Right ventricle myocardium inferior (tissue), 1 donor: Measurements from ENCODE around the gene MYO5A. TPM values are rescaled to one million over a fixed set of nuclear protein-coding genes. Genes with fewer than 3 reads are reported as not detected.

Source experiments
- ATAC-seq: fragments of 200-7000 bp; cut with Tn5 transposase; one replicate; pipeline ENCODE4 v1.9.1; 2020; ENCODE audit warnings: mild to moderate bottlenecking, moderate library complexity
- DNase-seq: peaks from one replicate; pipeline ENCODE4 v3.0.0; 2021; ENCODE audit errors: missing footprints
- intact Hi-C: fragments of 100-400 bp; cut with DNase I; formaldehyde crosslinking; loops from one replicate; pipeline ENCODE4 v1.11.0; 2022
- total RNA-seq: library from RNA; stranded (reverse); fragmentation: NEBNext Ultra II Directional; extraction: Animal tissue kit (Norgen Biotek cat#: 25700); gene quantifications from one replicate; pipeline ENCODE4 v1.2.1, GENCODE V29; 2021
- donor health status: DM: no; HTN: yes; CAD: no; lungs with severe emphysema.

Gene MYO5A
- total RNA-seq, 1 donor from 2014 or later = 7.9 TPM

- ATAC-seq (no peak), DNase-seq (no peak)
- intact Hi-C loops = loop anchor here (5.0 kb wide), 3 partner anchors 132 to 402 kb away; partner anchors contain the start of gene MYO5A
Measured at GRCh38 chr15:52329987-52330386, 198.7 kb downstream of the MYO5A start.

GRCh38 chr15:52329150-52329549, 199.5 kb downstream of the MYO5A start:
- ATAC-seq = no peak

GRCh38 chr15:52328680-52329079, 200.0 kb downstream of the MYO5A start:
- DNase-seq (no peak), ATAC-seq (no peak)
- intact Hi-C loops = no loop called here

More at GRCh38 chr15:52329150-52329549, 199.5 kb downstream of the MYO5A start:
- no peak for DNase-seq
- intact Hi-C loops = no loop called here

DNA sequence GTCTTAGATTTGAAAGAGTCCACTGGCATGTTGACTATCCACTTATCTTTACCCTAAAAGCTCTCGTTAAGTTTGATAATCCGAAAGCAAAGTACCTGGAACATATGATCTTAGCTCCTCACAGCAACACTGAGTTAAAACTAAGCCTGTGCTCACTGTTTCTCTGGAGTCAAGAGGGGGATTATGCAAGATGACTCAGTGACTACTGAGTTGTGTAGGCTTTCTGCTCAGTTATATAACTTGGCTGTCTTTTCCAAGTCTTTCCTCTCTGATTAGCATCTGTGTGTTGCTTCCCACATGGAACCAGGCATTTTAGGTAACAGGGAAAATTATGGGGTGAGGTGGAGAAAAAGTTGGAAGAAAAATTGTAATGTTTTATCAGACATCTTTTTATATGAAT, 201.9 kb downstream of the MYO5A start:
- intact Hi-C loops = no loop called here
- no peak for ATAC-seq

GRCh38 chr15:52324109-52324508, 204.6 kb downstream of the MYO5A start:
- intact Hi-C loops = no loop called here
- no peak for ATAC-seq

More for the DNA sequence above, 201.9 kb downstream of the MYO5A start:
- no peak for DNase-seq

GRCh38 chr15:52318729-52319500, 209.8 kb downstream of the MYO5A start:
- ATAC-seq (peak; percentile 87), DNase-seq (peak; percentile 78)
- intact Hi-C loops = loop anchor here (5.0 kb wide), 1 partner anchor 62 kb away; no protein-coding TSS in a partner anchor

More at GRCh38 chr15:52324109-52324508, 204.6 kb downstream of the MYO5A start:
- no peak for DNase-seq

DNA sequence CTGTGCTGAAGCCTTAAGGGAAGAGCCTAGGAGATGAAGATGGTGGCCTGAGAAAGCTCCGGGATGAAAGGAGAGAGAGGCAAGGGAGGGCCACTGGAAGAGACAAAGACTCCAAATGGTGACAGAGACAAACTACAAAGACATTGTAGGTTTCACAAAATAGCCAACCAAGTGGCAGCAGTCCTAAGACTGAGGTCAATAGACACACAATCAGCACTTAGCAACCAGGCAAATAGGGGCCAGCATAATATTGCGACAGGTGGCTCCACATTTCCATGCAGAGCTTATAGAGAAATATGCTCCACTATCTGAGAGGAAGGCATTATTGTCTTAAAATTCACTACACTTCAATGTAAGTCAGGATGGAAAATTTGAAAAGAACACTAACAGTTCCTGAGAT, 211.0 kb downstream of the MYO5A start:
- intact Hi-C loops = loop anchor here (5.0 kb wide), 1 partner anchor 60 kb away; no protein-coding TSS in a partner anchor
- ATAC-seq (no peak), DNase-seq (no peak)

DNA sequence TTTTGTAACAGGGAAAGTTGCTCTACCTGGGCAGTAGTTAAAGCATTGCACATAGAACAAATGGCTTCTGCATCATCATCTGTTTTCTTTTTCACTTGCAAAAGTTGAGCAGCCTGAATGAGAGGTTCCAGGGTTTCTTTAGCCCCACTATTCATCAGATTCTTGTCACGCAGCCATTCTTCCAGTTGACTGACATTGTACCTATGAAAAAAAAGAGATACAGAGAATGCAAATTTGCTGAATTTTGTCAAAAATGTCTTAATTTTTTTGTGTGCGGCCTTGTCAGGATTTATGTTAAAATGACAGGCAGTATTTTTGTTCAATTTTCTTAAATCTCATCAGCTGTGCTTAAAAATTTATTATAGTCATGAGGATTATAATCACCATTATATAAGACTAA, 211.7 kb downstream of the MYO5A start:
- intact Hi-C loops = loop anchor here (5.0 kb wide), 1 partner anchor 60 kb away; no protein-coding TSS in a partner anchor
- ATAC-seq (no peak), DNase-seq (no peak)

- intact Hi-C loops = no loop called here
- ATAC-seq = peak; percentile 46
- DNase-seq = no peak
Measured at GRCh38 chr15:52309154-52309548, 219.5 kb downstream of the MYO5A start.

DNA sequence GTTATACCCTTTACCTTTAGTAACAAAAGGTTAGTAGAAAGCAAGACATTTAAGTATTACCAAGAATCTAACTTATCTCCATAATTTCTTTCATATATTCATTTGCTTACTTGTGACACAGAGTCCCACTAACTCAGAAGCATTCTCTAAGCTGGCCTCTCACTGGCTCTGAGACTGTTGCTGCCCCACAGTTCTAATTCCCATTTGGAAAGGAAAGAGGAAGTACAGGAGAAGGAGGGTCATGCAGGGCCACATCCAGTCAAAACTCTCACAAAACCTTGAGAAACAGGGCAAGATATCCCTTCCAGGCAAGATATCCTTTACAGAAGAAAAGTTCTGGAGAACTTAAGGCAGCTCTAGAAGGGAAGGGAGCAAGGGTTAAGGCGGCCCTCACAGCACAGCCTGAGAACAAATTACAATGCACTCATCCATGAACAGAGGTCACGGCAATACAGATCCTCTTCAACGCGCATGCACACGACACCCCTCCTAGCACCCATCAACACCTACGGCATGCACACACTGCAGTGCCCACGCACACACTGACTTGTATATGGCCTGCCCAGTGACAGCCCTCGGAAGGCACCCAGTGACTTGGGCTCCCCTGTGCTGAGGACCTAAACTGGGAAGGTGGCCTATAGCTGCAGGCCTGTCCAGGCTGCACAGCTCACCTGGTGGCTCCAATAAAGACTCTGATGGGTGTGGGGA, 220.1 kb downstream of the MYO5A start:
- ATAC-seq (no peak), DNase-seq (no peak)
- intact Hi-C loops = no loop called here

DNA sequence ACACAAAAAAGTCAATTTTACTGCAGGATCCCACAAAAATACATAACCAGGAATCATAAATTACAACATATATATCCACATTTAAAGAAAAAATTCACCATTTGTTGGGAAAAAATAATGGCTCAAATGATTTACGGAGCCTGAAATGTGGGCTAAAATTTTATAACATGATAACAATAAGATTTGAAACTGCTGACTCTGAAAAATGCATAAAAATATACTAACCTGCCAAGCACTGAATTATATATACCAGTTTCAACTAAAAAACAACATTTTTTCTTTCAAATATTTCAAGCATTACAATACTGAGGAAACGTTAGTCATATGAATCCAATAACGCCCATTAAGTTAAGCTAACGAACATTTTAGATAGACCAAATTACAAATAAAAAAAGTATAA, 220.8 kb downstream of the MYO5A start:
- intact Hi-C loops = no loop called here
- DNase-seq (no peak), ATAC-seq (no peak)

GRCh38 chr15:52306270-52306669, 222.4 kb downstream of the MYO5A start:
- intact Hi-C loops = no loop called here
- no peak for DNase-seq
- no peak for ATAC-seq

DNA sequence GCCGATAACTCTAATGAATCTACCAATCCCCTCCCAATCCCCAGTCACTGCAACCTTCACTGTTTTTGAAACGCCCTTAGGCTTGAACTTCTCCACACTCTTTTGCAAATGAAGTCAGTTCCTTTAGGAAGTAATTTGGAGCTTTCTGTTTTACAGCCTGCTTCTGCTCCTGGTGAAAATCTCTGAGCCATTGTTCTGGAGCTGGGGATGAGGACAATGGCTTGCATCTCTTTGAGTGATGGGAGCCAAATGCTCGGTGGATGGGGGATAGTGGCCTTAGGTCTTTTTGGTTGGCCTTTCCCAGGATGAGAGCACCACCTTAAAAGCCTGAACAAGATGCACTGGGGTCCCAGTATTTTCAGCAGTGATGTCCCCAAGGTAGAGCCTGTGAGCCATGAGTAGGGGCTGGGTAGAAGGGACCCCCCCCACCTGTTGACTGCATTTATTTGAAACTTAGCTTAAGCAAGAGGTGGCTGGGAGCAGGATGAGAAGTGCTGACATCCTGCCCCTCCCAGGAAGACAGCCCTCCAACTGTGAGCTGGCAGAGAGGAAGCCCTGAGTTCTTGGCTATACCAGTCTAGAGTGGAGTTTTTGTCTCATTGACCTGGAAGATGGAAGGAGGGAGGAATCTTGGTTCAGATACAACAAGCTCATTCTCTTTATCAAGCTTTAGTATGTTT, 225.4 kb downstream of the MYO5A start:
- no peak for ATAC-seq
- DNase-seq = no peak
- intact Hi-C loops = no loop called here

GRCh38 chr15:52301265-52301847, 227.3 kb downstream of the MYO5A start:
- intact Hi-C loops = no loop called here
- ATAC-seq = no peak
- DNase-seq = no peak

- intact Hi-C loops = loop anchor here (5.0 kb wide), 1 partner anchor 33 kb away; no protein-coding TSS in a partner anchor
- DNase-seq (peak; percentile 88), ATAC-seq (peak; percentile 88)
Measured at GRCh38 chr15:52295421-52296001, 233.2 kb downstream of the MYO5A start, which contains the start of gene MYO5C. MYO5C (minus strand) TSS chr15:52295804; CDS start chr15:52295636, 168 bp downstream.

DNA sequence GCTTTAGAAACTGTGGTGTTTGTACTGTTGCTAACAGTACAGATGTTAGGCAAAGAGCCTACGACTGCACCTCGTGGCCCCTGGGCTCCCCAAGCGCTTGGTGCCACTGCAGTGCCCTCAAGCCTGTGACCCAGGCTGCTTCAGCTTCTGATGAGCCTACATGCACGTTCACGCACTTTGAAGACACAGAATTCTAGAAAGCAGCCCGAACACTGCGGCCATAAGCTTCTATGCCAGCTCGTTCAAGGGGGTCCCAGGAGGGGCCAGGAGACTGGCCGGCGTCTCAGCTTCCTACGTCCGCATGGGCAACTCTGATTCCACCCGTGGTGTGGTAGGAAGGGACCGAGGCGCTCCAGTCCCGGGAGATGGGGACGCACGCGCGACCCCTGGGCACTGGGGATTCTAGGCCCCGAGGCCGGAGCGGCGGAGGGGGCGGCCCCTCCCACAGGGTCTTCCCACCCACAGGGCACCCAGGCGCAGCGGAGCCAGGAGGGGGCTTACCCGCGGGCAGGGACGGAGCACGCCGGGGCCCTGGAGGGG, 233.7 kb downstream of the MYO5A start:
- intact Hi-C loops = loop anchor here (5.0 kb wide), 1 partner anchor 33 kb away; no protein-coding TSS in a partner anchor
- ATAC-seq (no peak), DNase-seq (no peak)

DNA sequence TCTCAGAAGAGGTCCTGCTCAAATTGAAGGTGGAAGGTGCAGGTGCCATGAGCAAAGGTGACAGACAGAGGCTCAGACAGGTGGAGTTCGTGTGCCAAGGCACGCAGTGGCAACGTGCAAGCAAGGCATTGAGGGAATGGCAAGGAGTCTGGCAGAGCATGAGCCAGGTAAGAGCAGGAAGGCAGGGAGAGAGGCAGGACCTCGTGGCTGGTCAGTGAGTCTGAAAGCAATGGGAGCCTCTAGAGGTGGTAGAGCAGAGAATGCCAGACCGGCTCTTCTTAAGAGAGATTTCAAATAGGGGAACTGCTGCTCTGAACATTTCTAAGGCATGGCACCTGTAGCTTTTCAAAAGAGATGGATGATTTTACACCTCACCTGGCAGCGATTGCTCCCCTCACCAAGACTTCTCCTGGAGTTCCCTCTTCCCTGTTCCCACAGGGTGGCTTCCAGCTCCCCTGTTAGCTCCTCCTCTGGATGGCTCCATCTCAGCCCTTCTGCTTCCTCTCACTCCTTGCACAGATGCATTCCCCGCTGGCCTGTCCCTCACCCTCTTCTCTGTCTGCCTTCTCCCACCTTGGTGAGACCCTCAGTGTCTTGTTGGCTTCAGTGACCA, 235.8 kb downstream of the MYO5A start:
- intact Hi-C loops = no loop called here
- DNase-seq (no peak), ATAC-seq (no peak)

- intact Hi-C loops = no loop called here
- ATAC-seq (no peak), DNase-seq (no peak)
Measured at GRCh38 chr15:52291204-52291603, 237.5 kb downstream of the MYO5A start.
